Keratinocyte (primary cell): ENCODE data around the gene CHAF1B. TPM values are rescaled to one million over a fixed set of nuclear protein-coding genes. Genes with fewer than 3 reads are reported as not detected.
A peak's percentile ranks its signal among the peaks of the same experiment; 100 is the strongest.

Source experiments
- DNase-seq: peaks from one replicate; pipeline ENCODE4 v3.0.0-alpha.2; 2011; ENCODE audit warnings: low read depth, missing footprints, low spot score
- FAIRE-seq: peaks from 2 replicates; lab custom pipeline; 2011; peaks lifted over from hg19 to GRCh38; lab: Jason Lieb, UNC
- H2AFZ ChIP-seq: 2 replicates; pipeline ENCODE4 v1.6.0; 2012; ENCODE audit warnings: low read length, control low read depth, inconsistent platforms; ENCODE audit not compliant: control insufficient read depth
- H3K27ac ChIP-seq: 2 replicates; pipeline ENCODE4 v1.5.1; 2011; ENCODE audit warnings: low read length; ENCODE audit not compliant: control insufficient read depth, insufficient read depth
- H3K27me3 ChIP-seq: 3 replicates; pipeline ENCODE4 v1.6.0; 2011; ENCODE audit warnings: low read length; ENCODE audit not compliant: control insufficient read depth, insufficient read depth; ENCODE audit errors: extremely low read depth
- H3K36me3 ChIP-seq, 2 experiments: 2 replicates in 1 of 2; 3 replicates in 1 of 2; pipeline ENCODE4 v1.5.1; 2011; ENCODE audit warnings: low read length in 2 of 2, mild to moderate bottlenecking in 1 of 2; ENCODE audit not compliant: control insufficient read depth in 2 of 2, insufficient read depth in 2 of 2; ENCODE audit errors: extremely low read depth in 1 of 2
- H3K4me1 ChIP-seq: 3 replicates; pipeline ENCODE4 v1.5.1; 2011; ENCODE audit warnings: low read length; ENCODE audit not compliant: control insufficient read depth, insufficient read depth; ENCODE audit errors: extremely low read depth
- H3K4me2 ChIP-seq: 3 replicates; pipeline ENCODE4 v1.6.0; 2011; ENCODE audit warnings: low read depth, low read length; ENCODE audit not compliant: control insufficient read depth, insufficient read depth; ENCODE audit errors: extremely low read depth
- H3K4me3 ChIP-seq, 3 experiments: fragments of 200-600 bp in 1 of 3; sonication (generic) in 1 of 3; 2 replicates in 2 of 3; 3 replicates in 1 of 3; pipeline ENCODE4 v1.5.1; 2011 to 2016; ENCODE audit warnings: low read length in 3 of 3, mild to moderate bottlenecking in 3 of 3, control low read depth in 2 of 3, inconsistent platforms in 1 of 3, low read depth in 1 of 3, mixed read lengths in 1 of 3, mixed run types in 1 of 3, moderate library complexity in 1 of 3; ENCODE audit not compliant: control insufficient read depth in 2 of 3, insufficient read depth in 2 of 3; ENCODE audit errors: extremely low read depth in 1 of 3
- H3K79me2 ChIP-seq: 2 replicates; pipeline ENCODE4 v1.6.0; 2012; ENCODE audit warnings: low read length; ENCODE audit not compliant: control insufficient read depth, insufficient read depth
- H3K9ac ChIP-seq: 3 replicates; pipeline ENCODE4 v1.6.0; 2011; ENCODE audit warnings: low read length; ENCODE audit not compliant: control insufficient read depth, insufficient read depth; ENCODE audit errors: extremely low read depth
- H3K9me1 ChIP-seq: 3 replicates; pipeline ENCODE4 v1.6.0; 2011; ENCODE audit warnings: low read length; ENCODE audit not compliant: control insufficient read depth, insufficient read depth; ENCODE audit errors: extremely low read depth
- H3K9me3 ChIP-seq: 2 replicates; pipeline ENCODE4 v1.5.1; 2012; ENCODE audit warnings: low read depth, low read length; ENCODE audit not compliant: control insufficient read depth
- H4K20me1 ChIP-seq: 3 replicates; pipeline ENCODE4 v1.6.0; 2011; ENCODE audit warnings: low read length; ENCODE audit not compliant: control insufficient read depth, insufficient read depth; ENCODE audit errors: extremely low read depth
- CTCF ChIP-seq, 3 experiments: IDR thresholded peaks in 1 of 3; conservative IDR thresholded peaks in 1 of 3; optimal IDR thresholded peaks in 1 of 3; 2 replicates in 2 of 3; 3 replicates in 1 of 3; pipeline versions ENCODE3 to v1.5.1; 2011; ENCODE audit warnings: low read length in 3 of 3, mild to moderate bottlenecking in 3 of 3, moderate library complexity in 2 of 3, control low read depth in 1 of 3, inconsistent platforms in 1 of 3; ENCODE audit not compliant: insufficient read depth in 2 of 3; ENCODE audit errors: extremely low read depth in 1 of 3
- EZH2 ChIP-seq: IDR thresholded peaks from one replicate; pipeline ENCODE4 v1.6.1; 2012; ENCODE audit warnings: inconsistent platforms, mild to moderate bottlenecking, low read length, moderate library complexity
- dilution Hi-C: fragments of 300-500 bp; cut with MboI; formaldehyde crosslinking; loops from one replicate; pipeline ENCODE4 v1.7.0; 2020; ENCODE audit warnings: low sequenced_read_pairs; ENCODE audit not compliant: extremely low pct_ligation_motif_present
- polyA plus RNA-seq, 5 experiments: library from polyadenylated mRNA; depleted of rRNA in 3 of 5; stranded (reverse) in 3 of 5; stranded (forward) in 1 of 5; unstranded in 1 of 5; fragments of >200 nt; gene quantifications; 1 replicate in 1 of 5; 2 replicates in 3 of 5; 3 replicates in 1 of 5; pipeline versions ENCODE4 v1.2.1 to v1.2.3, GENCODE V29; 2011 to 2012; ENCODE audit warnings: missing spikeins in 2 of 5, low read depth in 1 of 5, low replicate concordance in 1 of 5

Gene CHAF1B
- polyA plus RNA-seq, 1 donor (not counting 4 experiments of a cell fraction or from before 2014, with no cell fraction given): 6.8 TPM

GRCh38 chr21:36431252-36431651 is 46.1 kb downstream of the CHAF1B start:
- dilution Hi-C loops: no loop called here
- Histone ChIP-seq H3K79me2 (no peaks in the 10 kb centered on the region), H3K9me3 (no peaks in the 10 kb centered on the region), H3K4me1 (peaks cover 41% of the 10 kb centered on the region), H3K27ac (peak overlapping the region; percentile 86), H3K4me3 (no peak overlapping the region), H3K36me3 (no peaks in the 10 kb centered on the region), H4K20me1 (no peaks in the 10 kb centered on the region), H2AFZ (no peak overlapping the region), H3K9ac (no peak overlapping the region), H3K9me1 (no peaks in the 10 kb centered on the region), H3K4me2 (peak overlapping the region; percentile 81), H3K27me3 (no peaks in the 10 kb centered on the region)
- FAIRE-seq (no peak), DNase-seq (no peak)
- TF ChIP-seq EZH2 (no peak), CTCF (optimal IDR thresholded peaks at IDR 0.05 in 1 of 3, IDR thresholded peaks at IDR 0.05 in 1 of 3, conservative IDR thresholded peaks at IDR 0.05 in 1 of 3; ENCODE audit: extremely low read depth in 1 of 3, insufficient read depth in 2 of 3, low read length in 3 of 3) (no peak)

- dilution Hi-C loops: no loop called here
- no peak overlapping the region for H3K27ac ChIP-seq
- no peaks in the 10 kb centered on the region for H3K79me2 ChIP-seq
- no peaks in the 10 kb centered on the region for H3K36me3 ChIP-seq
- peaks cover 51% of the 10 kb centered on the region for H3K4me1 ChIP-seq
- no peak overlapping the region for H3K9ac ChIP-seq
- no peak overlapping the region for H3K4me2 ChIP-seq
- no peak for TF ChIP-seq EZH2
- H3K9me3 ChIP-seq: no peaks in the 10 kb centered on the region
- no peaks in the 10 kb centered on the region for H4K20me1 ChIP-seq
- no peaks in the 10 kb centered on the region for H3K9me1 ChIP-seq
- DNase-seq (no peak), FAIRE-seq (no peak)
- H3K4me3 ChIP-seq: no peak overlapping the region
- no peaks in the 10 kb centered on the region for H3K27me3 ChIP-seq
- no peak overlapping the region for H2AFZ ChIP-seq
Observed at GRCh38 chr21:36433059-36433709, 48.0 kb downstream of the CHAF1B start.

- H3K27me3 ChIP-seq: no peaks in the 10 kb centered on the region
- DNase-seq (no peak), FAIRE-seq (no peak)
- no peaks in the 10 kb centered on the region for H3K79me2 ChIP-seq
- H3K9ac ChIP-seq: peak overlapping the region; percentile 5
- no peaks in the 10 kb centered on the region for H3K9me1 ChIP-seq
- H3K4me1 ChIP-seq: peaks cover 49% of the 10 kb centered on the region
- H4K20me1 ChIP-seq: no peaks in the 10 kb centered on the region
- dilution Hi-C loops: no loop called here
- H3K9me3 ChIP-seq: no peaks in the 10 kb centered on the region
- H3K4me3 ChIP-seq: no peak overlapping the region
- H3K36me3 ChIP-seq: no peaks in the 10 kb centered on the region
- TF ChIP-seq EZH2 (no peak), CTCF (optimal IDR thresholded peaks at IDR 0.05 in 1 of 3, IDR thresholded peaks at IDR 0.05 in 1 of 3, conservative IDR thresholded peaks at IDR 0.05 in 1 of 3; ENCODE audit: extremely low read depth in 1 of 3, insufficient read depth in 2 of 3, low read length in 3 of 3) (no peak)
- peak overlapping the region; percentile 75 for H3K27ac ChIP-seq
- peak overlapping the region; percentile 72 for H3K4me2 ChIP-seq
- H2AFZ ChIP-seq: peak overlapping the region; percentile 8
Observed at GRCh38 chr21:36434144-36434543, 49.0 kb downstream of the CHAF1B start.
